Neural cell (in vitro differentiated cells): ENCODE results near the gene REP15.

Experiments
- CTCF ChIP-seq: fragments of 450-650 bp; IDR thresholded peaks from 2 replicates; pipeline ENCODE4 v1.5.1; 2014; ENCODE audit warnings: antibody characterized with exemption, mild to moderate bottlenecking, moderate library complexity; ENCODE audit not compliant: poor library complexity, severe bottlenecking
- EP300 ChIP-seq: fragments of 450-650 bp; conservative IDR thresholded peaks from 2 replicates; pipeline ENCODE4 v1.6.1; 2014; ENCODE audit warnings: antibody characterized with exemption, mild to moderate bottlenecking, moderate library complexity; ENCODE audit not compliant: poor library complexity, severe bottlenecking
- EZH2 ChIP-seq: fragments of 200-600, 300-800 bp; shearing (Covaris generic), sonication (generic); IDR thresholded peaks from 2 replicates; pipeline ENCODE4 v1.6.1; 2014; ENCODE audit warnings: antibody characterized with exemption, low read length, borderline replicate concordance, mild to moderate bottlenecking; ENCODE audit not compliant: insufficient read depth, poor library complexity, severe bottlenecking
- REST ChIP-seq: IDR thresholded peaks from 2 replicates; pipeline ENCODE4 v1.6.1; 2012; ENCODE audit warnings: borderline replicate concordance
- TAF1 ChIP-seq: IDR thresholded peaks from 2 replicates; pipeline ENCODE4 v1.6.1; 2012; ENCODE audit warnings: low read depth

- TF ChIP-seq CTCF, result no peak
- TF ChIP-seq EP300, result no peak
- no peak for TF ChIP-seq EZH2
- no peak for TF ChIP-seq REST
- no peak for TF ChIP-seq TAF1
Observed at GRCh38 chr12:27733791-27734190, 37.5 kb downstream of the REP15 start.
